PFSK-1 (cell line): ENCODE data around the gene TMEM245.

ENCODE experiments used
- FOXP2 ChIP-seq: optimal IDR thresholded peaks from 2 replicates; pipeline ENCODE3; 2011; ENCODE audit warnings: borderline replicate concordance, control low read depth, inconsistent platforms; ENCODE audit not compliant: insufficient read depth; ENCODE audit errors: extremely low read length, extremely low read depth
- POLR2AphosphoS5 ChIP-seq: IDR thresholded peaks from 2 replicates; pipeline ENCODE4 v1.6.1; 2012; ENCODE audit warnings: low read depth, mild to moderate bottlenecking, control low read depth, low read length, moderate library complexity
- SIN3A ChIP-seq: IDR thresholded peaks from 2 replicates; pipeline ENCODE4 v1.6.1; 2012; ENCODE audit warnings: mild to moderate bottlenecking, low read length, moderate library complexity, borderline replicate concordance; ENCODE audit not compliant: insufficient read depth
- TAF1 ChIP-seq: IDR thresholded peaks from 2 replicates; pipeline ENCODE4 v1.6.1; 2012; ENCODE audit warnings: low read length, control low read depth, borderline replicate concordance; ENCODE audit not compliant: insufficient read depth
- TF ChIP-seq, protein P1 (sequence below), 2 experiments: IDR thresholded peaks; 2 replicates each; pipeline versions ENCODE4 v1.6.1 to v1.8.0; 2011 to 2012; ENCODE audit warnings: low read depth in 2 of 2, low read length in 2 of 2, control low read depth in 1 of 2, inconsistent platforms in 1 of 2, mild to moderate bottlenecking in 1 of 2, moderate library complexity in 1 of 2; ENCODE audit not compliant: insufficient read depth in 1 of 2

The TMEM245 gene

DNA sequence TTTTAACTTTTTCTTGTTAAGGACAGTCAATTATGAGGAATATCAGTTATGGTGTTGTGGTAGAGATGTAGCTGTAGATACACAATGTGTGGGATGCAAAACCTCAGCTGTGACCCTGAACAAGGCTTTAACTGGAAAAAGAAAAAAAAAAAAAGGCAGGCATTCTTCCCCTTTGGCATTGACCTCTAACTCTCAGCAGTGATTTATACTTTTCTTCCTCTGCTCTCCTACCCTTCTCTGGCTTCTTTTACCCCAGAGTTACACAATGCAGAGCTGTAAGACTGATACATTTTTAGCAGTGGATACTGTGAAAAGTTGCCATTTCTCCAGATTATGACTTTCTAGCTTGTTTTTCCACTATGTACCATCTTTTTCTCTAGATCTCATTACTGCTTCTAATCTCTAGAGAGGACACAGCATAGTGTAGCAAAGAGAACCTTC lies 108.5 kb downstream of the TMEM245 start:
- TF ChIP-seq, protein P1, sequence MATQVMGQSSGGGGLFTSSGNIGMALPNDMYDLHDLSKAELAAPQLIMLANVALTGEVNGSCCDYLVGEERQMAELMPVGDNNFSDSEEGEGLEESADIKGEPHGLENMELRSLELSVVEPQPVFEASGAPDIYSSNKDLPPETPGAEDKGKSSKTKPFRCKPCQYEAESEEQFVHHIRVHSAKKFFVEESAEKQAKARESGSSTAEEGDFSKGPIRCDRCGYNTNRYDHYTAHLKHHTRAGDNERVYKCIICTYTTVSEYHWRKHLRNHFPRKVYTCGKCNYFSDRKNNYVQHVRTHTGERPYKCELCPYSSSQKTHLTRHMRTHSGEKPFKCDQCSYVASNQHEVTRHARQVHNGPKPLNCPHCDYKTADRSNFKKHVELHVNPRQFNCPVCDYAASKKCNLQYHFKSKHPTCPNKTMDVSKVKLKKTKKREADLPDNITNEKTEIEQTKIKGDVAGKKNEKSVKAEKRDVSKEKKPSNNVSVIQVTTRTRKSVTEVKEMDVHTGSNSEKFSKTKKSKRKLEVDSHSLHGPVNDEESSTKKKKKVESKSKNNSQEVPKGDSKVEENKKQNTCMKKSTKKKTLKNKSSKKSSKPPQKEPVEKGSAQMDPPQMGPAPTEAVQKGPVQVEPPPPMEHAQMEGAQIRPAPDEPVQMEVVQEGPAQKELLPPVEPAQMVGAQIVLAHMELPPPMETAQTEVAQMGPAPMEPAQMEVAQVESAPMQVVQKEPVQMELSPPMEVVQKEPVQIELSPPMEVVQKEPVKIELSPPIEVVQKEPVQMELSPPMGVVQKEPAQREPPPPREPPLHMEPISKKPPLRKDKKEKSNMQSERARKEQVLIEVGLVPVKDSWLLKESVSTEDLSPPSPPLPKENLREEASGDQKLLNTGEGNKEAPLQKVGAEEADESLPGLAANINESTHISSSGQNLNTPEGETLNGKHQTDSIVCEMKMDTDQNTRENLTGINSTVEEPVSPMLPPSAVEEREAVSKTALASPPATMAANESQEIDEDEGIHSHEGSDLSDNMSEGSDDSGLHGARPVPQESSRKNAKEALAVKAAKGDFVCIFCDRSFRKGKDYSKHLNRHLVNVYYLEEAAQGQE (IDR thresholded peaks at IDR 0.05; ENCODE audit: insufficient read depth in 1 of 2, low read depth in 2 of 2, low read length in 2 of 2): no peak
- TF ChIP-seq POLR2AphosphoS5 (no peak), SIN3A (no peak), FOXP2 (no peak), TAF1 (no peak)

DNA sequence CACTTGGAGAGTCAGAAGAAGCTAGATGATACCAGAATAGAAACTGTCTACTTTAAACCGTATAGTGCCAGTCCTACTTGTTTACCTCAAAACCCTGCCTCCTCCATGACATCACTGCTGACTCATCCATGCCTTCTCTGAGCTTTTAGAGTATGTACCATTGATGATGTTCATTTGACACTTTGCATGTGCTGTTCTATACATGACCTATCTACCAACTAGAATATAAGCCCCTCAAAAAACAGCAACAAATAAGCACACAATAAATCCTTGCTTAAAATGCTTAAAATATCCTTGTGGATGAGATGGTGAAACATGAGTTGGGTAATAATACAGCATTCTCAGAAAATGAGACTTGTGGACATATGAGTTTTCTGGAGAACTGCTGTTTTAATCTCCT lies 109.0 kb downstream of the TMEM245 start:
- TF ChIP-seq, protein P1 (IDR thresholded peaks at IDR 0.05; ENCODE audit: insufficient read depth in 1 of 2, low read depth in 2 of 2, low read length in 2 of 2): no peak
- TF ChIP-seq TAF1: no peak
- no peak for TF ChIP-seq FOXP2
- no peak for TF ChIP-seq POLR2AphosphoS5
- TF ChIP-seq SIN3A: no peak

DNA sequence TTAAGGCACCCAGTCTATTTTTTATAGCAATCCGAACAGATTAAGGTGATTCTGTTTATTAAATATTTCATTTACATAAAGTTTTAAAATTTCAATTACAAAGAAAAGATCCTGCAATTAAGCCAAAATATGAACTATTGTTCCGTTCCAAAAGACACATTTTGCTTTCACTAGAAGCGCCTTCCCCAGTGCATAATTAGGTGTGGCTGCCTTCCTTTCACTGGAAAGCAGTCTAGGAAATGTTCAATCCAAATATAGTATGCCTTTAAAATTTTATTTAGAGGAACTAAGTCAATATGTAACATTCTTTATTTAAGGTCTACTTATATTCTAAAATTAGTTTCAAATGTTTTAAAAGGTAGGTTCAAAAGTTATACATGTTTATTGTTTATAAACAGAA lies 114.1 kb downstream of the TMEM245 start:
- no peak for TF ChIP-seq SIN3A
- TF ChIP-seq, protein P1 (IDR thresholded peaks at IDR 0.05; ENCODE audit: insufficient read depth in 1 of 2, low read depth in 2 of 2, low read length in 2 of 2): no peak
- TF ChIP-seq POLR2AphosphoS5: no peak
- TF ChIP-seq TAF1: no peak
- no peak for TF ChIP-seq FOXP2

DNA sequence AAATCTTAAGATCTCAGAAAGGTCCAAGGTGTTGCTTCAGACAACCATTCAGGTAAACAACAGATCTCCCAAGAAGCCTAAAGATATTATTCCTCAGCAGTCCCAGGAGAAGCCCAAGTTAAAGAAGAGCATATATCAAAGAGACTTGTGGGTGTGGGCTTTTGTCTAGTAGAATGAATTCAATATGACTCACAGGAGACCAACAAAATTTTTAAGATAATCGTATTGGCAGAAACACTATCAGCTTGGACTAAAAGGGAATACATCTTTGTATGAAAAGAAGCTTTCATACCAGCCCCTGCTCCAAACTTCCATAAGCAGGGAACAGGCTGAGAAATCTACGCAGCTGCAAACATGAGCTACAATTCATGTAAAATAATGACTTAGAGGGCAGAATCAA lies 116.6 kb downstream of the TMEM245 start:
- TF ChIP-seq TAF1 (no peak), FOXP2 (no peak), SIN3A (no peak), POLR2AphosphoS5 (no peak)
- TF ChIP-seq, protein P1 (IDR thresholded peaks at IDR 0.05; ENCODE audit: insufficient read depth in 1 of 2, low read depth in 2 of 2, low read length in 2 of 2): no peak

DNA sequence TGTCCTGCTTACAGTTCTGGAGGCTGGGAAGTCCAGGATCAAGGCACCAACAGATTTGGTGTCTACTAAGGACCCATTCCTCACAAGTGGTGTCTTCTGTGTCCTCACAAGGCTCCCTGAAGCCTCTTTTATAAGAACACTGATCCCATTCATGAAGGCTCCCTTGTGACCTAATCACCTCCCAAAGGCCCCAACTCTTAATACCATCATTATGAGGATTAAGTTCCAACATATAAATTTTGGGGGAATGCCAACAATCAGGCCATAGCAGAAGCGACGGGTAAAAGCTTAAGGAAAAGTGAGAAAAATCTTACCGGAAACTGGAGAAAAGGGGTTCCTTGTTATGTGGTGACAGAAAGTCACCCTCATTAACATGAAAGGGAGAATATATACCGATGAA lies 117.6 kb downstream of the TMEM245 start:
- TF ChIP-seq SIN3A (no peak), POLR2AphosphoS5 (no peak), TAF1 (no peak), FOXP2 (no peak)
- TF ChIP-seq, protein P1 (IDR thresholded peaks at IDR 0.05; ENCODE audit: insufficient read depth in 1 of 2, low read depth in 2 of 2, low read length in 2 of 2): no peak
